ENCODE measurements around the gene PDK3.

PDK3 gene

DNA sequence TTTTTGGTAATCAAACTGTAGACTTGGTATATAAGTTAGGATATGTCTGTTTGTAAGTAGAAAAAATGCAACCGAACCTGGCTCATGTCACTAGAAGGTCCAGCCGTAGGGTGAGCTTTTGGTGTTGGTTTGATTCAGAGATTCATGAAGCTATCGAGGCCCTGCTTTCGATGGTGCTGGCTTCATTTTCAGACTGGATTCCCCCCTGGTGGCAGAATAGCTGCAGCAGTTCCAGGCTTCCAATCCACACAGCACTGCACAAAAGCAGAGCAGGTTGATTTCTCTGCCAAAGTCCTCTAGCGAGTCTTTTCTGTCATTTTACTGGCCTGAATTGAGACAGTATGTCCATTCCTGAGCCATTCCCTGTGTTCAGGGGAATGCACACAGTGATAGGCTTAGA, 33.1 kb downstream of the PDK3 start:
- intact Hi-C loops (cut with DNase I; ENCODE audit: low total_unique reads) = loop anchor here (5.0 kb wide), 1 partner anchor 101 kb away; no protein-coding TSS in a partner anchor
- TF ChIP-seq, protein P1, sequence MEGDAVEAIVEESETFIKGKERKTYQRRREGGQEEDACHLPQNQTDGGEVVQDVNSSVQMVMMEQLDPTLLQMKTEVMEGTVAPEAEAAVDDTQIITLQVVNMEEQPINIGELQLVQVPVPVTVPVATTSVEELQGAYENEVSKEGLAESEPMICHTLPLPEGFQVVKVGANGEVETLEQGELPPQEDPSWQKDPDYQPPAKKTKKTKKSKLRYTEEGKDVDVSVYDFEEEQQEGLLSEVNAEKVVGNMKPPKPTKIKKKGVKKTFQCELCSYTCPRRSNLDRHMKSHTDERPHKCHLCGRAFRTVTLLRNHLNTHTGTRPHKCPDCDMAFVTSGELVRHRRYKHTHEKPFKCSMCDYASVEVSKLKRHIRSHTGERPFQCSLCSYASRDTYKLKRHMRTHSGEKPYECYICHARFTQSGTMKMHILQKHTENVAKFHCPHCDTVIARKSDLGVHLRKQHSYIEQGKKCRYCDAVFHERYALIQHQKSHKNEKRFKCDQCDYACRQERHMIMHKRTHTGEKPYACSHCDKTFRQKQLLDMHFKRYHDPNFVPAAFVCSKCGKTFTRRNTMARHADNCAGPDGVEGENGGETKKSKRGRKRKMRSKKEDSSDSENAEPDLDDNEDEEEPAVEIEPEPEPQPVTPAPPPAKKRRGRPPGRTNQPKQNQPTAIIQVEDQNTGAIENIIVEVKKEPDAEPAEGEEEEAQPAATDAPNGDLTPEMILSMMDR (IDR thresholded peaks at IDR 0.05) = peak; percentile 39 to 41
- peak; percentile 26 to 66 for DNase-seq
- Histone ChIP-seq H3K27ac (peak overlapping the region in 1 of 2 donors; percentile 39), H3K9me3 (no peaks in the 10 kb centered on the region), H3K27me3 (no peaks in the 10 kb centered on the region), H3K4me3 (no peak overlapping the region), H3K36me3 (peaks cover 0 to under 1% (median 0%) of the 10 kb centered on the region in 3 donors), H3K4me1 (peaks cover 0 to 54% (median 13%) of the 10 kb centered on the region in 4 donors)

DNA sequence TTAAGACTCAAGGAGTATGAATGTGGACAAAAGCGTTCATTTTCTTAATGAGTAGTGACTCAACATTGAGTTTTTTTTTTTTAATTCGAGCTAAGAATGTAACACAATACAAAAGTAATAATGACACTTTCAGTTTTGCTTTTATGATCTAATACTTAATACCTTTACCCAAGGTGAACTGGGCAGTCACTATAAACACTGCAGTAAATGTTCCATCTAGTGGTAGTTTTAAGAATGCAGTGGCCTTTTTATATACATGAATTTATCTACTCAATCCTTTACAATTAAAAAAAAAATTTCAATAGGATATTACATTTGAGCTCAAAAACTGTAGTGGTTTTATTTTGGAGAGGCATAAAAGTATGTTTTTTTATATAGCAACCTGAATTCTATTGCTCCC, 33.9 kb downstream of the PDK3 start:
- H3K4me1 ChIP-seq = peaks cover 0 to 46% (median 8%) of the 10 kb centered on the region in 4 donors
- TF ChIP-seq, protein P1 (IDR thresholded peaks at IDR 0.05) = peak; percentile 26 to 41
- no peaks in the 10 kb centered on the region for H3K9me3 ChIP-seq
- no peak for DNase-seq
- H3K27me3 ChIP-seq = no peaks in the 10 kb centered on the region
- no peak overlapping the region for H3K4me3 ChIP-seq
- H3K27ac ChIP-seq = peak overlapping the region in 1 of 2 donors; percentile 39
- intact Hi-C loops (cut with DNase I; ENCODE audit: low total_unique reads) = loop anchor here (5.0 kb wide), 1 partner anchor 102 kb away; no protein-coding TSS in a partner anchor
- peaks cover 0 to 4% (median 0%) of the 10 kb centered on the region in 3 donors for H3K36me3 ChIP-seq

DNA sequence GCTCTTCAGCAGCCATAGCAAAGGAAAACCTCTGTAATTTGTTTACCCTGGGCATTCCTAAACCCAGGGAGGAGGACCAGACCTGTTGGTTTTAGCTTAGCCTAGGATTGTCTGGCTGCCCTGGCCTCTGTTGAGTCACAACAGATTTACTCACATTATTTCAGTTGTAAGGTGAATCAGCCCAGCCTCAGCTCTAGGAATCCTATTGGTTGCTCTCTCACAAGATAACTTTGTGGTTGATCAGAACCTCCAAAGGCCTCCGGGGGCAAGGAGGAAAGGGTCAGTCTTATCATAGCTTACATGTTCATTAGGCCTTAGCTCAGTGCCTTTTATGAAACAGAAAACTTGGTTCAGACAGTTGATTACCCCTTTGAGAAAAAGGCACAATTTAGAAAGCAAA, 41.0 kb downstream of the PDK3 start:
- H3K36me3 ChIP-seq = peaks cover 4 to 28% (median 14%) of the 10 kb centered on the region in 3 donors
- TF ChIP-seq, protein P1 (IDR thresholded peaks at IDR 0.05) = no peak
- no peaks in the 10 kb centered on the region for H3K27me3 ChIP-seq
- peak overlapping the region; percentile 15 to 33 for H3K27ac ChIP-seq
- no peak overlapping the region for H3K4me3 ChIP-seq
- no peaks in the 10 kb centered on the region for H3K4me1 ChIP-seq
- intact Hi-C loops (cut with DNase I; ENCODE audit: low total_unique reads) = no loop called here
- no peaks in the 10 kb centered on the region for H3K9me3 ChIP-seq
- no peak for DNase-seq

DNA sequence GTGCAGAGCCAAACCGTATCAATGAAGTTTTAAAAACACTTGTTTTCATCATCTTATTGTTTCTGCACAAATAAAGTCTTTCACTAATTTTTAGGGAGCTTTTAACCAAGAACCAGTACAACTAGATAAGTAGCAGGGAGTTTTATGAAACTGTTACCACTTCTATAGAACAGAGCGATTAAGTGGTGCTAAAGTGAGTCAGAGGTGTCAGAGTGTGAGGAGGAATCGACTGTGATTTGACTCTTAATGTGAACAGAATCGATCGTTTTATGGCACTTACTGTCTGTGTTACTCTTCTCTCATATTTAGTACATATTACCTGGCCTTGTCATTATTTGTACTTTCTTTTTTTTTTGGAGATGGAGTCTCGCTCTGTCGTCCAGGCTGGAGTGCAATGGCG, 43.3 kb downstream of the PDK3 start:
- no peaks in the 10 kb centered on the region for H3K27me3 ChIP-seq
- no peak overlapping the region for H3K27ac ChIP-seq
- H3K4me3 ChIP-seq = no peak overlapping the region
- peaks cover 4 to 31% (median 13%) of the 10 kb centered on the region in 3 donors for H3K36me3 ChIP-seq
- no peaks in the 10 kb centered on the region for H3K9me3 ChIP-seq
- H3K4me1 ChIP-seq = no peaks in the 10 kb centered on the region
- intact Hi-C loops (cut with DNase I; ENCODE audit: low total_unique reads) = no loop called here
- TF ChIP-seq, protein P1 (IDR thresholded peaks at IDR 0.05) = no peak
- no peak for DNase-seq

DNA sequence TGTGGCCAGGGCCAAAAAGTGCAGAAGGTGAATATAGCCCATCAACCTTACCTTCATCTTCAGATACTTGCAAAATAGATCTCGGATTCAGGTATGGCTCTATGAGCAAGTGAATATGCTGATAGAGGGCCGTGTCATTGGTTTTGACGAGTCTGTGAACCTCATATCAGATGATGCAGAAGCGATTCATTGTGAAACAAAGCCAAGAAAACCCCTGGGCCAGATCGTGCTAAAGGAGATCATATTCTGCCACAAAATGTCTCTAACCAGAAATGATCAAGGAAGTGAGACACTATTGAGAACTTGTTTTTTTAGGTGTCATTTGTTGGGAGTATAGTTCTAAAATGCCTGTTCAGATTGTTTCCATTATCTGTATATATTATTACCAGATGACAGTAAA, 48.3 kb downstream of the PDK3 start:
- TF ChIP-seq, protein P1 (IDR thresholded peaks at IDR 0.05) = no peak
- intact Hi-C loops (cut with DNase I; ENCODE audit: low total_unique reads) = no loop called here
- Histone ChIP-seq H3K4me1 (no peaks in the 10 kb centered on the region), H3K27me3 (no peaks in the 10 kb centered on the region), H3K27ac (no peak overlapping the region), H3K9me3 (no peaks in the 10 kb centered on the region), H3K4me3 (no peak overlapping the region), H3K36me3 (peaks cover 0 to 26% (median 11%) of the 10 kb centered on the region in 3 donors)
- DNase-seq = no peak

DNA sequence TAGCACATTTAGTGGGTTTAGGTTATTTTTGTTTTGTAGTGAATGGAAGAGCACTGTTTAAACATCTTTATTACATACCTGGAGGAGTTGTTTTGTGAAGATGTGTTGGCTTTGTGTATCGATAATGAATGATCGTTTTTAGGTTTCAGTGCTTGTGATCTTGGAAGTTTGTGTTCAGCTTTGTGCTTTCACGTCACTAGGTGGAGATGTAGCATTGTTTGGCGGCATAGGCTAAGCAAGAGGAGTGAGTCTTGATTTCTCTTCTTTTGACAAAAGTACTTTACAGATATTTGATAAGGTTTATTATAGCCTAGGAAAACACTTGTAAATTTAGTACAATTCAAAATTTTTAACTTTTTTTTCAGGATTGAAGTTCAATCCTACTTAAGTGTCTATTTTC, 50.4 kb downstream of the PDK3 start:
- intact Hi-C loops (cut with DNase I; ENCODE audit: low total_unique reads) = no loop called here

More for the DNA sequence above, 50.4 kb downstream of the PDK3 start:
- H3K9me3 ChIP-seq = no peaks in the 10 kb centered on the region
- H3K27ac ChIP-seq = no peak overlapping the region
- DNase-seq = no peak
- H3K36me3 ChIP-seq = peaks cover 5 to 18% (median 12%) of the 10 kb centered on the region in 3 donors
- no peaks in the 10 kb centered on the region for H3K27me3 ChIP-seq
- no peak overlapping the region for H3K4me3 ChIP-seq
- TF ChIP-seq, protein P1 (IDR thresholded peaks at IDR 0.05) = peak in 1 of 2 experiments; percentile 9
- no peaks in the 10 kb centered on the region for H3K4me1 ChIP-seq

Measured in tibial artery (tissue), 4 donors.